H1 (cell line): ENCODE results near the gene MOB2. TPM values are rescaled to one million over a fixed set of nuclear protein-coding genes. Genes with fewer than 3 reads are reported as not detected.

Experiments used
- CHD7 ChIP-seq: fragments of 300-600 bp; sonication (generic); IDR thresholded peaks from 2 replicates; pipeline ENCODE4 v1.7.1; 2012; ENCODE audit warnings: low read length, moderate library complexity, mild to moderate bottlenecking, inconsistent platforms; ENCODE audit not compliant: insufficient replicate concordance
- polyA plus RNA-seq, 7 experiments: library from polyadenylated mRNA; depleted of rRNA in 3 of 7; stranded (reverse) in 5 of 7; unstranded in 2 of 7; fragments of >200 nt in 5 of 7; fragments of 200-250 nt in 2 of 7; gene quantifications; 1 replicate in 5 of 7; 2 replicates in 1 of 7; 4 replicates in 1 of 7; pipeline versions ENCODE4 v1.2.1 to v1.2.3, GENCODE V29; 2011 to 2013; ENCODE audit warnings: missing spikeins in 2 of 7, mixed read lengths in 2 of 7
- total RNA-seq: library from RNA; stranded (reverse); fragmentation: NEBNext Ultra II Directional; extraction: Animal tissue kit (Norgen Biotek cat#: 25700); gene quantifications from 2 replicates; pipeline ENCODE4 v1.2.1, GENCODE V29; 2021

The MOB2 gene
- total and polyA plus RNA-seq, 2 of the 8 experiments (the other 6 are each of a cell fraction or from before 2014, with no cell fraction given) = 18.6 to 28.2 TPM

GRCh38 chr11:1523077-1523476, 36.5 kb upstream of the MOB2 start (continued):
- TF ChIP-seq CHD7 = no peak
